ENCODE results near the gene STXBP5L.
"Not testable (repeated sequence)": the region's sequence is repeated elsewhere in the genome, so short reads cannot be mapped to it uniquely, and the experiment has no call there.

Gene STXBP5L

GRCh38 chr3:121063628-121064027 is 155.6 kb downstream of the STXBP5L start:
- DNase-seq, result no peak

GRCh38 chr3:121064121-121064520 is 156.1 kb downstream of the STXBP5L start:
- DNase-seq, result no peak

GRCh38 chr3:121072133-121072532 is 164.1 kb downstream of the STXBP5L start:
- DNase-seq, result peak; percentile 55

- DNase-seq, result no peak
Measured at GRCh38 chr3:121073011-121073410, 165.0 kb downstream of the STXBP5L start.

GRCh38 chr3:121075191-121075590 is 167.2 kb downstream of the STXBP5L start:
- DNase-seq, result no peak

- not testable (repeated sequence) for DNase-seq
Measured at GRCh38 chr3:121078378-121079101, 170.5 kb downstream of the STXBP5L start.

- DNase-seq, result no peak
Measured at GRCh38 chr3:121096953-121097352, 188.9 kb downstream of the STXBP5L start.

- not testable (repeated sequence) for DNase-seq
Measured at GRCh38 chr3:121111086-121111485, 203.1 kb downstream of the STXBP5L start.

- no peak for DNase-seq
Measured at GRCh38 chr3:121111914-121112612, 204.1 kb downstream of the STXBP5L start.

- no peak for DNase-seq
Measured at GRCh38 chr3:121126033-121126706, 218.2 kb downstream of the STXBP5L start.

GRCh38 chr3:121126707-121127035 is 218.7 kb downstream of the STXBP5L start:
- DNase-seq, result no peak

GRCh38 chr3:121152573-121152972 is 244.6 kb downstream of the STXBP5L start:
- DNase-seq, result no peak

GRCh38 chr3:121153851-121154250 is 245.8 kb downstream of the STXBP5L start:
- DNase-seq, result no peak

GRCh38 chr3:121155028-121155427 is 247.0 kb downstream of the STXBP5L start:
- DNase-seq, result no peak

- no peak for DNase-seq
Measured at GRCh38 chr3:121165397-121165837, 257.4 kb downstream of the STXBP5L start.

GRCh38 chr3:121167374-121168139 is 259.6 kb downstream of the STXBP5L start:
- no peak for DNase-seq

- no peak for DNase-seq
Measured at GRCh38 chr3:121175083-121175482, 267.1 kb downstream of the STXBP5L start.

- DNase-seq, result not testable (repeated sequence)
Measured at GRCh38 chr3:121190626-121191025, 282.6 kb downstream of the STXBP5L start.

GRCh38 chr3:121202573-121202972 is 294.6 kb downstream of the STXBP5L start:
- no peak for DNase-seq

- DNase-seq, result no peak
Measured at GRCh38 chr3:121223116-121223515, 315.1 kb downstream of the STXBP5L start.

- no peak for DNase-seq
Measured at GRCh38 chr3:121228971-121229370, 321.0 kb downstream of the STXBP5L start.

- not testable (repeated sequence) for DNase-seq
Measured at GRCh38 chr3:121230194-121230593, 322.2 kb downstream of the STXBP5L start.

GRCh38 chr3:121231872-121232271 is 323.9 kb downstream of the STXBP5L start:
- DNase-seq, result no peak

Measured in left hindlimb (tissue), 1 donor.